Mesangial cell (primary cell): ENCODE measurements around the gene GPR65. TPM values are rescaled to one million over a fixed set of nuclear protein-coding genes. Genes with fewer than 3 reads are reported as not detected.

Experiments
- total RNA-seq: library from RNA; depleted of rRNA; stranded (reverse); fragments of >200 nt; gene quantifications from 2 replicates; pipeline ENCODE4 v1.2.3, GENCODE V29; 2015

Gene GPR65, protein sequence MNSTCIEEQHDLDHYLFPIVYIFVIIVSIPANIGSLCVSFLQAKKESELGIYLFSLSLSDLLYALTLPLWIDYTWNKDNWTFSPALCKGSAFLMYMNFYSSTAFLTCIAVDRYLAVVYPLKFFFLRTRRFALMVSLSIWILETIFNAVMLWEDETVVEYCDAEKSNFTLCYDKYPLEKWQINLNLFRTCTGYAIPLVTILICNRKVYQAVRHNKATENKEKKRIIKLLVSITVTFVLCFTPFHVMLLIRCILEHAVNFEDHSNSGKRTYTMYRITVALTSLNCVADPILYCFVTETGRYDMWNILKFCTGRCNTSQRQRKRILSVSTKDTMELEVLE
- total RNA-seq: not detected in 2 replicates

DNA sequence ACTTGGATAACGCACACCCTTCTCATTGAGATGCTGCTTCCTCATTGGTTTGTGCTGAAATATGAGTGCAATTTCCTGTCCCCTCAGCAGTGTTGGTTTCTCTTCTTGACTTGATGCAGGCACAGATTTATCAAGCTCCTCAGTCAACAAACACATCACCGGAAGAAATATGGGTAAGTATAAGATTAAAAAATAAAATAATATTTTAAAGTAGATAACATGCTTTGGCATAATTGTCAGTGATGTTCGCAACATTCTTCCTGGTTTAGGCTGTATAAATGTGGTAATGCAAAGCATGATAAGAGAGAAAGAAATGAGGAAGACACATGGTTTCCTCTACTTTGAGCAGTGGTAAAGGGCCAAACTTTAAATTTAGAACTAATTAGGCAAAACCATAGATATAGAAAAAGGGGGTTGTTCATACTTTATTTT, at the start of gene GPR65:
Gene GPR65 (plus strand): TSS at position 86 of the 432 bp plus-strand sequence. CDS start 5,713 bp downstream, outside the sequence.

GRCh38 chr14:87992718-87993628, 12.0 kb upstream of the GPR65 start, which contains the start of gene GALC:
GALC (minus strand) TSS chr14:87993182; CDS start chr14:87993164, 18 bp downstream.

Other genes with a start within 250 kb of the GPR65 start
- gene GALC, start 12.0 kb upstream of the GPR65 start, total RNA-seq: 14.2 and 25.5 TPM in 2 replicates